Tibial nerve (tissue), 4 donors: ENCODE results near the gene SSH2. TPM values are rescaled to one million over a fixed set of nuclear protein-coding genes. Genes with fewer than 3 reads are reported as not detected.

Experiments
- DNase-seq, 2 donors: peaks; one replicate each; pipeline ENCODE4 v3.0.0-alpha.2; 2019; ENCODE audit warnings: low spot score in 2 of 2
- H3K27ac ChIP-seq, 4 donors: fragments of 200-600 bp; sonication (generic) in 3 of 4; one replicate each; pipeline ENCODE4 v1.5.1; 2017 to 2019; ENCODE audit warnings: mild to moderate bottlenecking in 1 of 4
- H3K27me3 ChIP-seq, 2 donors: fragments of 200-600 bp; sonication (generic) in 1 of 2; one replicate each; pipeline versions ENCODE4 v1.5.1 to v1.6.0; 2017 to 2019
- H3K36me3 ChIP-seq, 3 donors: fragments of 200-600 bp; sonication (generic); one replicate each; pipeline ENCODE4 v1.5.1; 2018 to 2019
- H3K4me1 ChIP-seq, 4 donors: fragments of 200-600 bp; sonication (generic) in 3 of 4; one replicate each; pipeline ENCODE4 v1.5.1; 2017 to 2019
- H3K4me3 ChIP-seq, 4 donors: fragments of 200-600 bp; sonication (generic) in 3 of 4; one replicate each; pipeline ENCODE4 v1.5.1; 2017 to 2019; ENCODE audit warnings: mild to moderate bottlenecking in 1 of 4, moderate library complexity in 1 of 4
- H3K9me3 ChIP-seq, 4 donors: fragments of 200-600 bp; sonication (generic) in 3 of 4; one replicate each; pipeline ENCODE4 v1.5.1; 2017 to 2019
- EP300 ChIP-seq, 2 donors: sonication (generic); formaldehyde crosslinking; IDR thresholded peaks; one replicate each; pipeline ENCODE4 v1.6.1; 2017; ENCODE audit warnings: antibody characterized with exemption in 2 of 2, mild to moderate bottlenecking in 1 of 2
- POLR2A ChIP-seq, 2 donors: fragments of 450-650 bp; IDR thresholded peaks; one replicate each; pipeline ENCODE4 v1.6.1; 2017; ENCODE audit warnings: antibody characterized with exemption in 2 of 2, mild to moderate bottlenecking in 2 of 2, moderate library complexity in 2 of 2
- WGBS, 2 donors: methylation state at CpG; one replicate each; pipeline ENCODE4 v1.1.5; 2018; 5-methylcytosine and 5-hydroxymethylcytosine counted together
- small RNA-seq: library from RNA; depleted of rRNA; stranded (forward); fragments of <200 nt; gene quantifications from one replicate; pipeline ENCODE3, GENCODE V24; 2016
- total RNA-seq, 4 donors: library from RNA; depleted of rRNA; stranded (reverse); fragments of >200 nt; gene quantifications; one replicate each; pipeline ENCODE4 v1.1.0, GENCODE V29; 2016
- TF ChIP-seq, protein P1 (sequence below), 5 experiments: fragments of 200-600 bp in 3 of 5; fragments of 450-650 bp in 2 of 5; sonication (generic) in 3 of 5; IDR thresholded peaks; one replicate each; pipeline ENCODE4 v1.5.1; 2016 to 2019; ENCODE audit warnings: antibody characterized with exemption in 5 of 5, mild to moderate bottlenecking in 3 of 5, moderate library complexity in 2 of 5

Gene SSH2
- total RNA-seq, 4 donors from 2014 or later, result 51.3 to 67.1 (median 55.7) TPM

DNA sequence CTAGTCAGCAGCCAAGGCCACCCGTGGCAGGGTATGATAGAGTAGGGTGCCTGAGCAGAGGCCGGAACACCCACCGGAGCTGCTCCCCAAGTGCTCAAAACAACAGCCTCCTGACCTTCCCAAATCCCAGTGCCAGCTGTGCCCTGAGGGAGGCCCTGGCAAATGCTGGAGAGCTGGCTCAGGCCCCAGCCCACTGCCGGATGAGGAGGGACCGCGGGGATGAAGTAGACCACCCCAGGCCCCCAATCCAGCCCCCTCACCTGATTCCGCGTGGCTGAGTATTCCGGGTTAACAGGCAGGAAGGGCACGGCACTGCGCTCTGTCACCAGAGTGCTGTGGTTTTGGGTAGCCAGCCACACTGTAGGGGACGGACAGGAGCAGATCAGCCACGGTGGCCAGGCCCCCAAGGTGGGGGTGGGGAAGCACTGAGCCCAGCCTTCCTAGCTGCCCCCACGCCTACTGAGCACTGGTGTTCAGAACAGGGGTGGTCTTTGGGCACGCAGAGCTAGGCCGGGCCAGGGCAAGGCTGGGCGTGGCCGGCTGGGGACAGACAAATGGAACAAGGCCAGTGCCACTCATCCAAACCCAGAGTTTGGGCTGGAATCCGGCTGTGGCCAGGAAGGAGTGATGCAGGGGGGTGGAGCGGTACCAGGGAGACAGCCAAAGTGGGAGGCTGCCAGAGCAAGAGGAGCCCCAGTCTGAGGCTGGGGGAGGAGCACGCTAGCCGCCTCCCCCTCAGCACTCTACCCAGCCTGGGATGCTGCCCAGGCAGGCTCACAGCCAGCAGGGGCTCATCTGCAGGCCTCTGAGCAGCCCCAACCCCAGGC lies 352.4 kb downstream of the SSH2 start:
- H3K9me3 ChIP-seq, result no peaks in the 10 kb centered on the region
- H3K4me1 ChIP-seq, result peaks cover 0 to 77% (median 23%) of the 10 kb centered on the region in 4 donors
- H3K36me3 ChIP-seq, result peaks cover 3 to 86% (median 26%) of the 10 kb centered on the region in 3 donors
- 61 to 62% methylated on average over 9 to 12 of the region's 22 CpGs for WGBS, 2 donors
- no peak for DNase-seq
- TF ChIP-seq, protein P1, sequence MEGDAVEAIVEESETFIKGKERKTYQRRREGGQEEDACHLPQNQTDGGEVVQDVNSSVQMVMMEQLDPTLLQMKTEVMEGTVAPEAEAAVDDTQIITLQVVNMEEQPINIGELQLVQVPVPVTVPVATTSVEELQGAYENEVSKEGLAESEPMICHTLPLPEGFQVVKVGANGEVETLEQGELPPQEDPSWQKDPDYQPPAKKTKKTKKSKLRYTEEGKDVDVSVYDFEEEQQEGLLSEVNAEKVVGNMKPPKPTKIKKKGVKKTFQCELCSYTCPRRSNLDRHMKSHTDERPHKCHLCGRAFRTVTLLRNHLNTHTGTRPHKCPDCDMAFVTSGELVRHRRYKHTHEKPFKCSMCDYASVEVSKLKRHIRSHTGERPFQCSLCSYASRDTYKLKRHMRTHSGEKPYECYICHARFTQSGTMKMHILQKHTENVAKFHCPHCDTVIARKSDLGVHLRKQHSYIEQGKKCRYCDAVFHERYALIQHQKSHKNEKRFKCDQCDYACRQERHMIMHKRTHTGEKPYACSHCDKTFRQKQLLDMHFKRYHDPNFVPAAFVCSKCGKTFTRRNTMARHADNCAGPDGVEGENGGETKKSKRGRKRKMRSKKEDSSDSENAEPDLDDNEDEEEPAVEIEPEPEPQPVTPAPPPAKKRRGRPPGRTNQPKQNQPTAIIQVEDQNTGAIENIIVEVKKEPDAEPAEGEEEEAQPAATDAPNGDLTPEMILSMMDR (IDR thresholded peaks at IDR 0.05), result no peak
- TF ChIP-seq POLR2A (IDR thresholded peaks at IDR 0.05) (no peak), EP300 (IDR thresholded peaks at IDR 0.05) (no peak)
- H3K27me3 ChIP-seq, result no peaks in the 10 kb centered on the region
- no peak overlapping the region for H3K4me3 ChIP-seq
- H3K27ac ChIP-seq, result peak overlapping the region in 3 of 4 donors; percentile 20 to 93 (median 62)

GRCh38 chr17:29577001-29577370 lies 353.0 kb downstream of the SSH2 start:
- Histone ChIP-seq H3K27ac (peak overlapping the region in 2 of 4 donors; percentile 62 to 93), H3K27me3 (no peaks in the 10 kb centered on the region), H3K4me3 (no peak overlapping the region), H3K36me3 (peaks cover 3 to 80% (median 21%) of the 10 kb centered on the region in 3 donors), H3K9me3 (no peaks in the 10 kb centered on the region), H3K4me1 (peaks cover 0 to 77% (median 28%) of the 10 kb centered on the region in 4 donors)
- TF ChIP-seq, protein P1 (IDR thresholded peaks at IDR 0.05), result no peak
- TF ChIP-seq EP300 (IDR thresholded peaks at IDR 0.05) (no peak), POLR2A (IDR thresholded peaks at IDR 0.05) (no peak)
- no peak for DNase-seq
- WGBS, 2 donors, result 100% methylated on average over 1 to 5 of the region's 9 CpGs

DNA sequence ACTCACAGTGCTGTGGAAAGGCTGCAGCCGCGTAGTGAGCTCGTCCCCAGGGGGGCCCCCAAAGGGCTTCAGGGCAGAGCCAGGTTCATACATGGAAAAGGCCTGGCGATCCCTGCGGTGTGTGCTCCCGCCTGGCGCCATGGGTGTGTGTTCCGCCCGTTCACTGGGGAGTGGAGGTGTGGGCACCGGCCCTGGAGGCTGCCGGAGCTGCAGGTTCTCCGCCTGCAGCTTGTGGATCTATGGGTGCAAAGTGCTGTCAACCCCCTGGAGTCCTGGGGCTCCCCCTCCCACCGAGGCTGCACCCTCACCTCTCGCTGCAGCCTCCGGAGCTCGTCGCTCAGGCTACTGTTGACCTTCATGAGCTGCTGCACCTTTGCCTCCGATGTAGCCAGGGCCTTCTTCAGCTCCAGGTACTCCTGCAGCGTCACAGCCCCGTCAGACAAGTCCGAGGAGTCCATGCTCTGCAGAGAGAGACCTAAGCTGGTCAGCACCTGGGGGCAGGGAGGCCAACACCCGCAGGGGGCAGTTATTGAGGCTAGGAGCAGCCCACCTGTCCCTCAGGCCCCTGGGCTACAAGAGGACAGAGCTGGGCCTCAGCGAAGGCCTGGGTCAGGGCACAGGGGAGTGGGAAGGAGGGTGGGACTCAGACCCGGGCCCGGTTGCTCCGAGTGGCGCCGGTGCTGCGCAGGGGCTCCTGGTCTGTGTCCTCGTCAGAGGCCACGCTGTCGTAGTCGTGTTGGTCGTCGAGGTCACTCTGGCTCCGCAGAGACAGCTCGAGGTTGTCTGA lies 353.6 kb downstream of the SSH2 start:
- no peak overlapping the region for H3K4me3 ChIP-seq
- H3K4me1 ChIP-seq, result peaks cover 0 to 77% (median 27%) of the 10 kb centered on the region in 4 donors
- WGBS, 2 donors, result 91 to 92% methylated on average over 26 of the region's 37 CpGs
- no peak for DNase-seq
- no peaks in the 10 kb centered on the region for H3K9me3 ChIP-seq
- H3K36me3 ChIP-seq, result peaks cover 0 to 74% (median 21%) of the 10 kb centered on the region in 3 donors
- H3K27me3 ChIP-seq, result no peaks in the 10 kb centered on the region
- no peak for TF ChIP-seq POLR2A (IDR thresholded peaks at IDR 0.05)
- TF ChIP-seq, protein P1 (IDR thresholded peaks at IDR 0.05), result no peak
- no peak for TF ChIP-seq EP300 (IDR thresholded peaks at IDR 0.05)
- H3K27ac ChIP-seq, result peak overlapping the region in 1 of 4 donors; percentile 93

Small RNA genes lying within 50 kb of the gene (small RNA-seq; reads per million reads assigned to genes)
- gene RF00156, result not detected
- not detected for gene RF01210
- not detected for gene RNU6-920P

Other genes starting within 250 kb of the SSH2 start
- under 1 TPM in 3 of 4 donors, not detected in 1; 0.21 to 0.30 (median 0.22) TPM for gene EFCAB5, start 11.4 kb upstream of the SSH2 start, total RNA-seq
- gene NSRP1, start 186.6 kb upstream of the SSH2 start, total RNA-seq, result 10 to 100 TPM; 23.3 to 55.5 (median 34.4) TPM